Measurements from ENCODE around the gene GBF1.
"Not testable (repeated sequence)": the region's sequence is repeated elsewhere in the genome, so short reads cannot be mapped to it uniquely, and the experiment has no call there.

Gene GBF1

GRCh38 chr10:102245082-102245931 lies at the start of gene GBF1:
GBF1 (plus strand) TSS chr10:102245532; CDS start chr10:102258939, 13,407 bp downstream.
- DNase-seq (ENCODE audit: low spot score) = peak; percentile 100

DNA sequence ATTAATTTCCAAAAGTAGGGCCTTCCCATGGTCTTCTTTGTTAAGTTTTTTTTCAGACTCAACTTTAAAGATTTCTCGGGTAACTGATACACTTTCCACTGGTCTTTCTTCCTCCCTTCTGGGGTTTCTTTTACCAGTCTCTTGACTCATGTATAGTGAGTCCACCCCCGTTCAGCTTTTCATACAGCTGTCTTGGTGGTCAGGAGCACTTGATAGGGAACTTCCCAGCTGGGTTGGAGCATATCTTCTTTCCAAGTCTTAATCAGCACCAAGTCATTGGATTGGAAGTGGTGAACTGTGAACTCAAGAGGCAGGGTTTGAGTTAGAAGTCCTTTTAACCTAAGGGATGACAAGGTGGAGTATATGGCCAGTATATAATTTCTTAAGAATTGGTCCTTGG lies 48.4 kb upstream of the GBF1 start:
- no peak for DNase-seq (ENCODE audit: low spot score)

- DNase-seq (ENCODE audit: low spot score) = no peak
Measured at GRCh38 chr10:102198027-102198426, 47.3 kb upstream of the GBF1 start.

GRCh38 chr10:102200751-102201640 lies 44.3 kb upstream of the GBF1 start:
- no peak for DNase-seq (ENCODE audit: low spot score)

GRCh38 chr10:102202386-102202785 lies 42.9 kb upstream of the GBF1 start:
- no peak for DNase-seq (ENCODE audit: low spot score)

GRCh38 chr10:102208311-102209035 lies 36.9 kb upstream of the GBF1 start:
- DNase-seq (ENCODE audit: low spot score) = no peak

- DNase-seq (ENCODE audit: low spot score) = no peak
Measured at GRCh38 chr10:102211615-102212299, 33.6 kb upstream of the GBF1 start.

- not testable (repeated sequence) for DNase-seq (ENCODE audit: low spot score)
Measured at GRCh38 chr10:102213599-102213998, 31.7 kb upstream of the GBF1 start.

GRCh38 chr10:102219370-102219769 lies 26.0 kb upstream of the GBF1 start:
- DNase-seq (ENCODE audit: low spot score) = no peak

- no peak for DNase-seq (ENCODE audit: low spot score)
Measured at GRCh38 chr10:102220612-102221011, 24.7 kb upstream of the GBF1 start.

- DNase-seq (ENCODE audit: low spot score) = no peak
Measured at GRCh38 chr10:102222797-102223196, 22.5 kb upstream of the GBF1 start.

DNA sequence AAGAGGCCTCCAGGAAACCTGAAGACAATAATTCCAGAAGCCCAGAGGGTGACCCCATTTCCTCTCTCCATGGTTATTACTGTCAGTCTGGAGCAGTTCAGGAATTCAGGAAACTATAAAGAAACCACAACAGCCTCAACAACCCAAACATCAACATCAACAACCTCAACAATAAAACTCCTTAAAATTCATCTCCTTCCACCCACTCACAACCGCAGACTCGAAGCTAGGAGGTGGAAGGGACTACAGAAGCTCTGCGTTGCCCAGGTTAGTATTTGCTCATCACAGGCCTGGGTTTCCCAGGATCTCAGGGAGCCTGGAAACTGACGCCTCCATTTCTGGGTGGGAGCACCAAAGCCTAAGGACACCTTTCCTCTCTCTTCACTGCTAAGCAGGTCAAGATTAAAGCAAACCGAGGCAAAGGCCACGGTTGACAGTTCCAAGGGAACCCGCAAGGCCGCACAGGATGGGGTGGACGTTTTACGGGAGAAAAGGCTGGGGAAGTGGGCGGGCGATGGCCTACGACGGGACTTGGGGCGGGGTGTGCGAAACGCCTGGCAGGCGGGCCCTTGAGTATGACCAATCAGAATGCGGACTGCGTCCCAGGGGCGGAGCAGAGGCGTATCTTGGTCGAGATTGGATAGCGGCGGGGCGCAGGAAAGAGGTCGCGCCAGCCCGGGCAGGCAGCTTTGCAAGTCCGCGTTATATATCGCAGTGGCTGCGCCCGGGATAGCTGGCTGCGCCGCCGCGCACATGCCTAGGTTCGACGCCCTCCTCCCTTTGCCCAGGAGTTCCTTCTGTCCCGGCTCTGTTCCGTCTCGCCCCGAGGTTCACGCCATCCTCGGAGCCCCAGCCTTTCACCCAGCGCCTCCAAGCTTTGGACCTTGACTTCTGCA lies 19.4 kb upstream of the GBF1 start, which contains the start of gene ELOVL3:
ELOVL3 (plus strand) TSS at position 654 of the 896 bp plus-strand sequence. CDS start 250 bp downstream, outside the sequence.
- DNase-seq (ENCODE audit: low spot score) = peak; percentile 96

GRCh38 chr10:102226542-102226870 lies 18.8 kb upstream of the GBF1 start:
- no peak for DNase-seq (ENCODE audit: low spot score)

- DNase-seq (ENCODE audit: low spot score) = no peak
Measured at GRCh38 chr10:102227050-102227449, 18.3 kb upstream of the GBF1 start.

- peak; percentile 87 for DNase-seq (ENCODE audit: low spot score)
Measured at GRCh38 chr10:102229810-102230263, 15.5 kb upstream of the GBF1 start.

DNA sequence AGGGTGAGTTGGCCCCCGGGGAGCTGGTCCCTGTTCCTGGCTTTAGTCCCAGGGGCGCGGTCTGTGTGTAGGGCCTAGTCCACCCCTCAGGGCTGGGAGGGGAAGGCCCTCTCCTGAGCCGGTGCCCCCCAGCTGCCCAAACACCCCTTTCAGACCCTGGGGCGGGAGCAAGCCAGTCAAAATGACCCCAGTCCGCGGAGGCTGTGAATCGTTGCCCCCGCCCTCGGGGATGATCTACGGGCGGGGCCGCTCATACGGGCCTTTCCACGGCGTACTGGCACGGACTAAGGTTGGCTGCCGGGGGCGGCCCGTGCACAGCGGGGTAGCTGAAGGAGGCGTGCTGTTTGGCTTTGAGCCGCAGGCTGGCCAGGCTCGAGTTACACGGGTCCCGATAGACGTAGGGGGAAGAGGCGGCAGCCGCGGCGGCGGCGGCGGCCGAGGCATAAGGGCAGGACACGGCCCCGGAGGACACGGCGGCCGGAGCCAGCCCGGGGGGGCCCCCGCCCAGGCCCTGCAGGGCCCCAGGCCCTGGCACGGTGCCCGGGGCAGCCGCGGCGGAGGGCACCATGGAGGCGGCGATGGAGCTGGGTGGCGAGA lies 15.0 kb upstream of the GBF1 start:
- no peak for DNase-seq (ENCODE audit: low spot score)

DNA sequence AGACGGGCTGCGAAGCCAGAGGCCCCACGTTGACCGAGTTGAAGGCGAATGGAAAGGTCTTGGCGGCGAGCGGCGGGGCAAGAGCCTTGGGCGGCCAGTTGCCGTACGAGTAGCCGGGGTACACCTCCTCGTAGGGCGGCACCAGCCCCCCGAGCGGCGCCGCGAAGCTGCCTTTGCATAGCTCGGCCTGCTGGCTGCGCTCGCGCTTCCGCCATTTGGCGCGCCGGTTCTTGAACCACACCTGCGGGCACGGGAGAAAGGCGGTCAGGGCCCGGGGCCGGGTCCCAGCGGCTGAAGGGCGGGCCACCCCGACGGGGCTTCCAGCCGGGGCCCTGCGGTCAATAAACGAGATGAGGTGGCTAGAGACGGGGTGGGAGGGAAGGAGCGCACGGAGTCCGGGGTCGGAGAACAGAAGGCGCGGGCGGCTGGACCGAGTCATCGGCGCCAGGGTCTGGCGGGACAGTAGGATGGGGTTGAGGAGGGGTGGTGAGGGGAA lies 14.4 kb upstream of the GBF1 start:
- DNase-seq (ENCODE audit: low spot score) = no peak

DNA sequence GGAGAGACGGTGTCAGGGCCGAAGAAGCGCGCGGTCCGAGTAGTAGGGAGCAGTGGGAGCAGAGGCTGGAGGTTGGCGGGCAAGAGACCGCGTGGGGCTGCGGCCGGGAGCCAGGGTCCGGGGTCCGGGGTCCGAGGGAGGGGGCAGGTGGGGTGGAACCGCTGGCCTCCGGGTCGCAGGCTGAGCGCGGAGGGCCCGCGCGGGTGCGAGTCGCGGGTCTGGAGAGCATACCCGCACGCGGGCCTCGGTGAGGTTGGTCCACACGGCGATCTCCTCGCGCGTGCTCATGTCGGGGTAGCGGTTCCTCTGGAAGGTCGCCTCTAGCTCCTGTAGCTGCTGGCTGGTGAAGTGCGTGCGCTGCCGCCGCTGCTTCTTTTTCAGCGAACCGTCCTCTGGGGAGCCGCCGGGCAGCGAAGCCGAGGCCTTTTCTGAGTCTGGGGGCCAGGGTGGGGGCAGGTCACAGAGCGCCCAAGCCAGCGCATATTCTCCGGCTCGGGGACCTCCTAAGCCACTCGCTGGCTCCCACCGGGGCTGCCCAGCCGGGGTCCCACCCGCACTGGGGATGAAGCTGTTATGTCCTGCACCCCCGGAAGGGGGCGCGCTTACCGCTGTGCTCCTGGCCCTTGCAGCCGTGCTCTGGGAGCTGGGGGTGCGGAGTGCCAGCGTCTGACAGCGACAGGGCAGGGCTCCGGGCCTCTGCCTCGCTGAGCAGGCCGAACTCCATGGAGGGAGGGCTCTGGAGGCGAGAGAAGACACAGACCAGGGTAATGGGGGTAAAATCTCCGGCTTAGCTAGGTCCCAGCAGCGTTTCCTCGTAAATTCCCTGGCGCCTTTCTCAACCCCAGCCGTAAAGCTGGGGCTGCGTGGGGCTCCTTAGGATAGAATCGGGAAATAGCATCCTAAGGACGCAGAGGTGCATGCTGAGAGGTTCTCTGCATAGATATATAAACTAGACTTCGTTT lies 13.7 kb upstream of the GBF1 start:
- peak; percentile 45 for DNase-seq (ENCODE audit: low spot score)

DNA sequence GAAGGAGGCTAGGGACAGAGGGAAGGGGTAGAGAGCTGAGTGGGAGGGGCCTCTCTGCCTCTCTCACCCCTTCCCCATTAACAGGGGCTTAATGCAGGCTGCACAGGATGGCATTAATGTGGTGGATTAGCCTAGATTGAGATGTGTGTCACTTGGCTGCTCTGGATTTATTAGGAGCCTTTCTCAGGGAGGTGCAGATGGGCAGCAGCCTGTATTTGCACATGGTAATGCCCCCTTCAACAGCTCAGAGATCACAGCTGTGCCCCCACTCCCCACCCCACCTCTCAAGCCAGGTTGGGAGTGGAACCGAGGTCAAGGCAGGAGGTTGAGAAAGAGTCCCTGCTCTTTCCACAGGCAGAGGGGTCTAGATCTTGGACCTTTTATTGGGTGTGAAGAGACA lies 11.3 kb upstream of the GBF1 start:
- DNase-seq (ENCODE audit: low spot score) = no peak
